ENCODE results near the gene CD53.
A peak's percentile ranks its signal among the peaks of the same experiment; 100 is the strongest.
"Not testable (repeated sequence)": the region's sequence is repeated elsewhere in the genome, so short reads cannot be mapped to it uniquely, and the experiment has no call there.

The CD53 gene

DNA sequence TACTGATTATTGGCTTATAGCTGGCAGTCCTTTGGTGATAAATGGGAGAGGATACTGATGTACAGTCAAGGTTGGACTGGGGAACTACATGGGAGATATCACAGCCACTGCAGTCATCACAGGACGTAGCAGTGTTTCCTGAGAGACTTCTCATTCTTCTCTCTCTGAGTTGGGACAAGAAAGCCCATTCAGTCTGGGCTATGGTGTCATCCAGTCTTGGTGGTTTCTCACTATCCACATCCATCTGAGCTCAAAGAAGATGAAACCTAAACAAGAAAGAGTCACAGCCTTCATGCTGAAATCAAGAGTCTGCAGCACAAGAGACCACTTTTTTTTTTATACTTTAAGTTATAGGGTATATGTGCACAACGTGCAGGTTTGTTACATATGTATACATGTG is 12.8 kb upstream of the CD53 start:
- Histone ChIP-seq H3K4me3 (replicated peaks; ENCODE audit: low read depth, low read length) (no peak overlapping the region), H3K36me3 (ENCODE audit: control insufficient read depth, insufficient read depth, low read length) (no peaks in the 10 kb centered on the region), H3K27me3 (replicated peaks; ENCODE audit: control insufficient read depth, insufficient read depth, low read length) (no peaks in the 10 kb centered on the region)
- DNase-seq (ENCODE audit: extremely low read depth, insufficient read length), result no peak
- TF ChIP-seq, protein P1, sequence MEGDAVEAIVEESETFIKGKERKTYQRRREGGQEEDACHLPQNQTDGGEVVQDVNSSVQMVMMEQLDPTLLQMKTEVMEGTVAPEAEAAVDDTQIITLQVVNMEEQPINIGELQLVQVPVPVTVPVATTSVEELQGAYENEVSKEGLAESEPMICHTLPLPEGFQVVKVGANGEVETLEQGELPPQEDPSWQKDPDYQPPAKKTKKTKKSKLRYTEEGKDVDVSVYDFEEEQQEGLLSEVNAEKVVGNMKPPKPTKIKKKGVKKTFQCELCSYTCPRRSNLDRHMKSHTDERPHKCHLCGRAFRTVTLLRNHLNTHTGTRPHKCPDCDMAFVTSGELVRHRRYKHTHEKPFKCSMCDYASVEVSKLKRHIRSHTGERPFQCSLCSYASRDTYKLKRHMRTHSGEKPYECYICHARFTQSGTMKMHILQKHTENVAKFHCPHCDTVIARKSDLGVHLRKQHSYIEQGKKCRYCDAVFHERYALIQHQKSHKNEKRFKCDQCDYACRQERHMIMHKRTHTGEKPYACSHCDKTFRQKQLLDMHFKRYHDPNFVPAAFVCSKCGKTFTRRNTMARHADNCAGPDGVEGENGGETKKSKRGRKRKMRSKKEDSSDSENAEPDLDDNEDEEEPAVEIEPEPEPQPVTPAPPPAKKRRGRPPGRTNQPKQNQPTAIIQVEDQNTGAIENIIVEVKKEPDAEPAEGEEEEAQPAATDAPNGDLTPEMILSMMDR (IDR thresholded peaks at IDR 0.05; ENCODE audit: insufficient read depth, low read length, poor library complexity, severe bottlenecking), result no peak

DNA sequence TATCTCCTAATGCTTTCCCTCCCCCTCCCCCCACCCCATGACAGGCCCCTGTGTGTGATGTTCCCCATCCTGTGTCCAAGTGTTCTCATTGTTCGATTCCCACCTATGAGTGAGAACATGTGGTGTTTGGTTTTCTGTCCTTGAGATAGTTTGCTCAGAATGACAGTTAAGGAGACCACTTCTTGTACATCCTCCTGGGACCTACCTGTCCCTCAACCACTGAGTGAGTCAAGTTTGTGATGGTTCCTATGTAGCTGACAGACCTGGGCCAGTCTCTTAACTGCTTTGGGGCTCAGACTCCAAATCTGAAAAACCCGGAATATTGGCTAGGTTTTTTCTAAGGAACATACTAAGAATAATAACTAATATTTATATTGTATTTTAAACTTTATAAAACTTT is 12.3 kb upstream of the CD53 start:
- H3K4me3 ChIP-seq (replicated peaks; ENCODE audit: low read depth, low read length); DNase-seq (ENCODE audit: extremely low read depth, insufficient read length); H3K27me3 ChIP-seq (replicated peaks; ENCODE audit: control insufficient read depth, insufficient read depth, low read length); H3K36me3 ChIP-seq (ENCODE audit: control insufficient read depth, insufficient read depth, low read length): not testable (repeated sequence)

DNA sequence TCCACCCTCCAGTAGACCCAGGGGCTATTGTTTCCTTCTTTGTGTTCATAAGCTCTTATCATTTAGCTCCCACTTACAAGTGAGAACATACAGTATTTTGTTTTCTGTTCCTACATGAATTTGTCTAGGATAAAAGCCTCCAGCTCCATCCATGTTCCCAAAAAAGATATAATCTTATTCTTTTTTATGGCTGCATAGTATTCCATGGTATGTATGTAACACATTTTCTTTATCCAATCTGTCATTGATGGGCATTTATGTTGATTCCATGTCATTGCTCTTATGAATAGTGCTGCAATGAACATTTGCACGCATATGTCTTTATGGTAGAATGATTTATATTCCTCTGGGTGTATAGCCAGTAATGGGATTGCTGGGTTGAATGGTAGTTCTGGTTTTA is 11.0 kb upstream of the CD53 start:
- not testable (repeated sequence) for H3K36me3 ChIP-seq (ENCODE audit: control insufficient read depth, insufficient read depth, low read length); H3K4me3 ChIP-seq (replicated peaks; ENCODE audit: low read depth, low read length); H3K27me3 ChIP-seq (replicated peaks; ENCODE audit: control insufficient read depth, insufficient read depth, low read length); DNase-seq (ENCODE audit: extremely low read depth, insufficient read length)

DNA sequence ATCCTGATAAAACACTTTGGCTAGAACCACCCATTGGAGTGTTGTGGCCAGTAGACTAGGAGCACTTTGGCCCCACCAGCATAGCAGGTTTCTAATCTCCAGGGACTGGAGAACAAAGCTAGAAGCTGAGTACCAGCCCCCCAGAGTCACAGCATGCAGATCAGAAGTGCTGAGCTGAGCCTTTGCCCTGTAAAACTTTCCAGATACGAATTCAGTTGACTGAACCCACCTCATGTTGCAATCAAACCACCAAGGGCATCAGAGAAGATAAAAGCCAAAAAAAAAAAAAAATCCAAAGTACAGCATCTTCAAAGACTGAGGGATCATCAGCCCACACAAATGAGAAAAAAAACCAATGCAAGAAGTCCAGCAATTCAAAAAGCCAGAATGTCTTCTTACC is 8.7 kb upstream of the CD53 start:
- Histone ChIP-seq H3K36me3 (ENCODE audit: control insufficient read depth, insufficient read depth, low read length) (no peaks in the 10 kb centered on the region), H3K27me3 (replicated peaks; ENCODE audit: control insufficient read depth, insufficient read depth, low read length) (no peaks in the 10 kb centered on the region), H3K4me3 (replicated peaks; ENCODE audit: low read depth, low read length) (no peak overlapping the region)
- no peak for DNase-seq (ENCODE audit: extremely low read depth, insufficient read length)
- TF ChIP-seq, protein P1 (IDR thresholded peaks at IDR 0.05; ENCODE audit: insufficient read depth, low read length, poor library complexity, severe bottlenecking), result no peak

DNA sequence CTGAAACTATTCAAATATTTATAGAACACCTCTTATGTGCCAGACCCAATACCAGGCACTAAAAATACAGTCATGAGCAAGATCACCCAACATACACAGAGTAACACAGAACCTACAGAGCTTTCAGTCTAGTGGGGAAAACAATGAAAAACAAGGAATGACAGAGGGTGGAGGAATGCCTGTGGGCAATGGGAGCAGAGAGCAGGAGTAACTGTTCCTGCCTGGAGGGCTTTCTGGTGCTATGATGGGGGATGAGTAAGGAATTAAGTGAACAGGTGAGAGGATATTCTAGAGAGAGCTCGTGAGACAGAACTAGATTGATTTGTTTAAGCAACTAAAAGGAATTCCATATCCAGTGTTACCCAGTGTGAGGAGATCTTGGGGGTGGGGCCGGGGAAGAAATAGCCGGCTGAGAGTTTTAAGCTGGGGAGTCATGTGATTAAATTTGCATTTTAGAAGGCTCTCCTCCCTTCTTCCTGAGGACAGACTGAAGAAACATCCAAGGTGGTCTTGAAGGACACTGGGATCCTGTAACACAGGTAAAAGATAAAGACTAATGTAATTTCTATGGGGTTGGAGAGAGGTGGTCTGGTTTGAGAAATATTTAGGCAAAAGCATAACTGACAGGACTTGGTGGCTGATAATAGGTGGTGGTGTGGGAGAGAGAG is 2.1 kb upstream of the CD53 start:
- no peak for DNase-seq (ENCODE audit: extremely low read depth, insufficient read length)
- Histone ChIP-seq H3K27me3 (replicated peaks; ENCODE audit: control insufficient read depth, insufficient read depth, low read length) (no peaks in the 10 kb centered on the region), H3K4me3 (replicated peaks; ENCODE audit: low read depth, low read length) (peak overlapping the region; percentile 91), H3K36me3 (ENCODE audit: control insufficient read depth, insufficient read depth, low read length) (peaks cover 10% of the 10 kb centered on the region)
- TF ChIP-seq, protein P1 (IDR thresholded peaks at IDR 0.05; ENCODE audit: insufficient read depth, low read length, poor library complexity, severe bottlenecking), result no peak

DNA sequence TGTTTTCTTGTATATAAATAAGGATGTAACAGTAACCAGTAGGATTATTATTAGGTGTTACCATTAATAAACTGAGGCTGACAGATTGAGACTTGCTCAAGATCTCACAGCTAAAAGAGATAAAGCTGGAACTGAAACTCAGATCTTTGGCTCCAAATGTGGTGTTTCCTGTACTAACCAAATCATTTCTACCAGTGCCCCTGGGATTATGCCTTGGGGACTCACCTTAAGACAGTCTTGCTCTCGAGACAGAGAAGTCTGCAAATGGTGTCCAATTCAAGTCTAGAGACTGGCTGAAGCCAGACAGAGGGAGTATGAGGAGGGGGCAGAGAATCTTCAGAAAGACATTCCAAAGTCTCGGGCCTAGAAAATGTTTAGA is 593 bp upstream of the CD53 start:
- H3K36me3 ChIP-seq (ENCODE audit: control insufficient read depth, insufficient read depth, low read length), result peaks cover 10% of the 10 kb centered on the region
- TF ChIP-seq, protein P1 (IDR thresholded peaks at IDR 0.05; ENCODE audit: insufficient read depth, low read length, poor library complexity, severe bottlenecking), result no peak
- H3K4me3 ChIP-seq (replicated peaks; ENCODE audit: low read depth, low read length), result peak overlapping the region; percentile 91
- DNase-seq (ENCODE audit: extremely low read depth, insufficient read length), result peak; percentile 67
- H3K27me3 ChIP-seq (replicated peaks; ENCODE audit: control insufficient read depth, insufficient read depth, low read length), result no peaks in the 10 kb centered on the region

DNA sequence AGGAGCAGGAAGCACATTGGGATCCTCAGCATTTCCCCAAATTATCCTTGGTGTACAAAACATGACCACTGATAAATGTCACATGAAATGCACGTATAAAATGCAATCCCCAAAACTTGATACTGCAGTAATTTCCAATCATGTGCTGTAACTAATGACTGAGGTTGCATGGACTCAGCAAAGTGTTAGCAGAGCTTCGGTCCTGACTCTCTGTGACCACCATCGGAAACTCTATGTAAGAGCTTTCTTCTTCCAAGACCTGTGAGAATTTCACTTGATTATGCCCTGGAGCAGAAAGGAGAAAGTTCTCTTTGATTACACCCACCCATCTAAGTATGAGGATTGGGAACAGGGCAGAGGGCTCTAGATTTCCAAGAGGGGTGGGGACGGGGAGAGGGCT is 908 bp downstream of the CD53 start:
- Histone ChIP-seq H3K36me3 (ENCODE audit: control insufficient read depth, insufficient read depth, low read length) (peaks cover 12% of the 10 kb centered on the region), H3K27me3 (replicated peaks; ENCODE audit: control insufficient read depth, insufficient read depth, low read length) (no peaks in the 10 kb centered on the region), H3K4me3 (replicated peaks; ENCODE audit: low read depth, low read length) (peak overlapping the region; percentile 91)
- DNase-seq (ENCODE audit: extremely low read depth, insufficient read length), result no peak
- TF ChIP-seq, protein P1 (IDR thresholded peaks at IDR 0.05; ENCODE audit: insufficient read depth, low read length, poor library complexity, severe bottlenecking), result no peak

Data from GM06990 (cell line).